ENCODE data around the gene ARHGAP31. TPM values are rescaled to one million over a fixed set of nuclear protein-coding genes. Genes with fewer than 3 reads are reported as not detected.

ARHGAP31 gene
- total RNA-seq, 1 experiment from 2014 or later = 7.2 TPM

GRCh38 chr3:119388577-119388976 lies 94.4 kb downstream of the ARHGAP31 start:
- CTCF ChIA-PET = interaction anchor here (0.8 to 1.9 kb wide), 18 partner anchors 9 to 183 kb away, joined by 3 to 20 read pairs (median 4); partner anchors contain the start of genes ARHGAP31 and B4GALT4
- peak; percentile 85 for ATAC-seq
- H3K36me3 Mint-ChIP-seq = peaks cover 4% of the 10 kb centered on the region

GRCh38 chr3:119395923-119396358 lies 101.8 kb downstream of the ARHGAP31 start:
- ChIA-PET POLR2A (no interaction called here), CTCF (interaction anchor here (1.0 to 1.4 kb wide), 2 partner anchors 24 to 45 kb away, joined by 3 read pairs; no protein-coding TSS in a partner anchor)
- Mint-ChIP-seq H3K27me3 (ENCODE audit: low read depth) (peaks cover 3% of the 10 kb centered on the region), H3K4me1 (peaks cover 27% of the 10 kb centered on the region), H3K9me3 (no peaks in the 10 kb centered on the region), H3K36me3 (peaks cover 6% of the 10 kb centered on the region; the same call in 1 of the 2 replicates), H3K27ac (no peak overlapping the region), H3K4me3 (no peak overlapping the region)
- DNase-seq (ENCODE audit: low spot score) (no peak), ATAC-seq (no peak)
- TF ChIP-seq NR2C2 (CRISPR knock-in tag; IDR thresholded peaks at IDR 0.05) = no peak
- TF ChIP-seq ZNF317 (CRISPR knock-in tag; IDR thresholded peaks at IDR 0.05; ENCODE audit: borderline replicate concordance, low read depth) = no peak
- TF ChIP-seq ZNF219 (CRISPR knock-in tag; IDR thresholded peaks at IDR 0.05; ENCODE audit: borderline replicate concordance) = no peak
- TF ChIP-seq ZSCAN18 (CRISPR knock-in tag; IDR thresholded peaks at IDR 0.05) = no peak
- no peak for TF ChIP-seq NFYB (CRISPR knock-in tag; conservative IDR thresholded peaks at IDR 0.05; ENCODE audit: low read depth)
- TF ChIP-seq ARID4B (CRISPR knock-in tag; IDR thresholded peaks at IDR 0.05; ENCODE audit: borderline replicate concordance) = no peak
- TF ChIP-seq ZNF396 (CRISPR knock-in tag; IDR thresholded peaks at IDR 0.05; ENCODE audit: borderline replicate concordance) = no peak
- TF ChIP-seq ZBTB21 (CRISPR knock-in tag; IDR thresholded peaks at IDR 0.05; ENCODE audit: borderline replicate concordance) = no peak

More at GRCh38 chr3:119388577-119388976, 94.4 kb downstream of the ARHGAP31 start:
- Mint-ChIP-seq H3K27ac (no peak overlapping the region), H3K4me1 (peaks cover 4% of the 10 kb centered on the region; the same call in 1 of the 2 replicates), H3K9me3 (no peaks in the 10 kb centered on the region), H3K27me3 (ENCODE audit: low read depth) (no peaks in the 10 kb centered on the region), H3K4me3 (no peak overlapping the region)
- TF ChIP-seq ZNF423 (CRISPR knock-in tag; IDR thresholded peaks at IDR 0.05) (no peak), MYBL2 (CRISPR knock-in tag; IDR thresholded peaks at IDR 0.05) (no peak), MLX (CRISPR knock-in tag; IDR thresholded peaks at IDR 0.05) (no peak), KAT7 (CRISPR knock-in tag; IDR thresholded peaks at IDR 0.05; ENCODE audit: borderline replicate concordance) (no peak), E2F1 (CRISPR knock-in tag; IDR thresholded peaks at IDR 0.05) (no peak), CDX4 (CRISPR knock-in tag; IDR thresholded peaks at IDR 0.05; ENCODE audit: borderline replicate concordance) (no peak), NFATC4 (CRISPR knock-in tag; IDR thresholded peaks at IDR 0.05) (no peak), NFE2L1 (CRISPR knock-in tag; IDR thresholded peaks at IDR 0.05) (no peak), FOXP1 (CRISPR knock-in tag; IDR thresholded peaks at IDR 0.05; ENCODE audit: borderline replicate concordance) (no peak), MAX (CRISPR knock-in tag; IDR thresholded peaks at IDR 0.05) (no peak), ZSCAN18 (CRISPR knock-in tag; IDR thresholded peaks at IDR 0.05) (no peak), SMAD4 (CRISPR knock-in tag; IDR thresholded peaks at IDR 0.05) (no peak), SOX15 (CRISPR knock-in tag; IDR thresholded peaks at IDR 0.05) (no peak), E2F4 (CRISPR knock-in tag; IDR thresholded peaks at IDR 0.05; ENCODE audit: borderline replicate concordance, low read depth) (no peak), FOXK1 (CRISPR knock-in tag; IDR thresholded peaks at IDR 0.05) (no peak), CREB1 (CRISPR knock-in tag; IDR thresholded peaks at IDR 0.05) (no peak)
- POLR2A ChIA-PET = interaction anchor here (1.3 to 1.5 kb wide), 2 partner anchors 39 to 148 kb away, joined by 4 to 8 read pairs; partner anchors contain the start of gene B4GALT4
- no peak for DNase-seq (ENCODE audit: low spot score)

Data from WTC11 (cell line).